Activated T-cell treated with anti-CD3 and anti-CD28 coated beads, Interleukin-2, amount 50 U/mL, for 72 hours (primary cell): ENCODE data around the gene NUP107. TPM values are rescaled to one million over a fixed set of nuclear protein-coding genes. Genes with fewer than 3 reads are reported as not detected.

ENCODE experiments used
- total RNA-seq, 2 donors: library from RNA; stranded (reverse); gene quantifications; one replicate each; pipeline ENCODE4 v1.2.3, GENCODE V29; 2022

Gene NUP107
- total RNA-seq, 2 donors from 2014 or later = 100 to 108 TPM

Other genes with a start within 250 kb of the NUP107 start
- gene RAP1B, start 76.1 kb upstream of the NUP107 start, total RNA-seq = 100 to 1,000 TPM; 162 to 209 TPM
- 1 to 10 TPM; 5.6 to 6.8 TPM for gene SLC35E3, start 59.2 kb downstream of the NUP107 start, total RNA-seq
- gene MDM2, start 121.2 kb downstream of the NUP107 start, total RNA-seq = 100 to 1,000 TPM; 191 to 225 TPM
- gene CPM, start 246.2 kb downstream of the NUP107 start, total RNA-seq = 10 to 100 TPM in 1 of 2 donors, 1 to 10 TPM in 1; 8.4 to 17.7 TPM